ENCODE data around the gene BRD7. TPM values are rescaled to one million over a fixed set of nuclear protein-coding genes. Genes with fewer than 3 reads are reported as not detected.

BRD7 gene
- total and polyA plus RNA-seq, 2 of the 13 experiments (the other 11 are each of a cell fraction or from before 2014, with no cell fraction given) = 82.3 to 149 TPM

GRCh38 chr16:50309527-50310307, 59.1 kb downstream of the BRD7 start (continued):
- TF ChIP-seq ZBTB40 (IDR thresholded peaks at IDR 0.05) (no peak), ZBTB40 (CRISPR knock-in tag; IDR thresholded peaks at IDR 0.05) (0 out of 2 replicates have a peak, but pooled peaks have one; percentile 49), ZBTB4 (CRISPR knock-in tag; IDR thresholded peaks at IDR 0.05; ENCODE audit: borderline replicate concordance) (no peak), ZNF264 (CRISPR knock-in tag; IDR thresholded peaks at IDR 0.05) (no peak), IRF9 (CRISPR knock-in tag; IDR thresholded peaks at IDR 0.05; ENCODE audit: borderline replicate concordance) (peak; percentile 36; the same call in 1 of the 2 replicates), ZNF343 (CRISPR knock-in tag; IDR thresholded peaks at IDR 0.05) (no peak), ZNF724P (CRISPR knock-in tag; IDR thresholded peaks at IDR 0.05; ENCODE audit: borderline replicate concordance) (no peak), ZNF33A (CRISPR knock-in tag; IDR thresholded peaks at IDR 0.05; ENCODE audit: borderline replicate concordance) (no peak), SMAD1 (CRISPR knock-in tag; IDR thresholded peaks at IDR 0.05; ENCODE audit: borderline replicate concordance, low read depth) (peak; percentile 91; the same call in 1 of the 2 replicates), SKIL (CRISPR knock-in tag; IDR thresholded peaks at IDR 0.05; ENCODE audit: borderline replicate concordance) (peak; percentile 75; the same call in 1 of the 2 replicates), ZNF605 (CRISPR knock-in tag; IDR thresholded peaks at IDR 0.05) (peak; percentile 46; the same call in 1 of the 2 replicates), HMGA1 (CRISPR knock-in tag; conservative IDR thresholded peaks at IDR 0.05) (no peak)

Measured in HepG2 (cell line).